ACC112 (cell line): ENCODE results near the gene DNAAF1.

Experiments used
- H2AFZ ChIP-seq: fragments of 200-600 bp; sonication (generic); one replicate; pipeline ENCODE4 v1.6.0; 2017; ENCODE audit warnings: antibody characterized with exemption, low read length; ENCODE audit not compliant: unreplicated experiment
- H3K27ac ChIP-seq: fragments of 200-600 bp; sonication (generic); 2 replicates; pipeline ENCODE4 v1.5.1; 2014; ENCODE audit warnings: low read depth, mild to moderate bottlenecking, antibody characterized with exemption, low read length, moderate library complexity
- H3K27me3 ChIP-seq: fragments of 200-600 bp; sonication (generic); 2 replicates; pipeline ENCODE4 v1.6.1; 2014; ENCODE audit warnings: mild to moderate bottlenecking, antibody characterized with exemption, low read length, moderate library complexity, mixed read lengths; ENCODE audit not compliant: insufficient read depth
- H3K36me3 ChIP-seq: fragments of 200-600 bp; sonication (generic); 2 replicates; pipeline ENCODE4 v1.6.1; 2016; ENCODE audit warnings: mild to moderate bottlenecking, antibody characterized with exemption, low read length, moderate library complexity, mixed read lengths; ENCODE audit not compliant: insufficient read depth
- H3K4me1 ChIP-seq: fragments of 200-600 bp; sonication (generic); one replicate; pipeline ENCODE4 v1.6.1; 2016; ENCODE audit warnings: low read length, mixed read lengths; ENCODE audit not compliant: insufficient read depth, unreplicated experiment, control insufficient read depth
- H3K4me3 ChIP-seq: fragments of 200-600 bp; sonication (generic); 2 replicates; pipeline ENCODE4 v1.5.1; 2014; ENCODE audit warnings: mild to moderate bottlenecking, low read depth, low read length
- H3K79me2 ChIP-seq: fragments of 200-600 bp; sonication (generic); one replicate; pipeline ENCODE4 v1.6.0; 2016; ENCODE audit warnings: low read length; ENCODE audit not compliant: control insufficient read depth, unreplicated experiment, insufficient read depth

Gene DNAAF1

DNA sequence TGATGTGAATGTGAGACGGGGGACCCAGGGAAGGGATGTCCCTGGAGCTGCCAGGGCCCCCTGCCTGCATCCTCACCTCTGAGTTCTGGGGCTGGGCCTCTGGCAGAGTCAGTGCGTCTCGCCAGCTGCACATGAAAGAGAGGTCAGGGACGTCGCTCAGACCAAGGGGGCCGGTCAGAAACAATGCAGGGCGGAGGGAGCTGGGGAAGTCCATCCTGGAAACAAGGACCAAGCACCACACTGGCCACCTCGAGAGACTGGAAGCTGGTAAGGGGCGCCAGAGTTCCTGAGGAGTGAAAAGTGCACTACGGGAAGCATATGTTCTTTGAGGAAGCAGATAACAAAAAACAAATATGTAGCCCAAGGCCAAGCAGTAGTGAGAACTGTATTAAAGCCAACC lies 39.7 kb downstream of the DNAAF1 start:
- no peak overlapping the region for H3K4me3 ChIP-seq
- no peak overlapping the region for H2AFZ ChIP-seq
- peaks cover 10% of the 10 kb centered on the region; the same call in 1 of the 2 replicates for H3K36me3 ChIP-seq
- no peaks in the 10 kb centered on the region for H3K4me1 ChIP-seq
- H3K27ac ChIP-seq = no peak overlapping the region
- H3K27me3 ChIP-seq = no peaks in the 10 kb centered on the region
- peaks cover 30% of the 10 kb centered on the region for H3K79me2 ChIP-seq

DNA sequence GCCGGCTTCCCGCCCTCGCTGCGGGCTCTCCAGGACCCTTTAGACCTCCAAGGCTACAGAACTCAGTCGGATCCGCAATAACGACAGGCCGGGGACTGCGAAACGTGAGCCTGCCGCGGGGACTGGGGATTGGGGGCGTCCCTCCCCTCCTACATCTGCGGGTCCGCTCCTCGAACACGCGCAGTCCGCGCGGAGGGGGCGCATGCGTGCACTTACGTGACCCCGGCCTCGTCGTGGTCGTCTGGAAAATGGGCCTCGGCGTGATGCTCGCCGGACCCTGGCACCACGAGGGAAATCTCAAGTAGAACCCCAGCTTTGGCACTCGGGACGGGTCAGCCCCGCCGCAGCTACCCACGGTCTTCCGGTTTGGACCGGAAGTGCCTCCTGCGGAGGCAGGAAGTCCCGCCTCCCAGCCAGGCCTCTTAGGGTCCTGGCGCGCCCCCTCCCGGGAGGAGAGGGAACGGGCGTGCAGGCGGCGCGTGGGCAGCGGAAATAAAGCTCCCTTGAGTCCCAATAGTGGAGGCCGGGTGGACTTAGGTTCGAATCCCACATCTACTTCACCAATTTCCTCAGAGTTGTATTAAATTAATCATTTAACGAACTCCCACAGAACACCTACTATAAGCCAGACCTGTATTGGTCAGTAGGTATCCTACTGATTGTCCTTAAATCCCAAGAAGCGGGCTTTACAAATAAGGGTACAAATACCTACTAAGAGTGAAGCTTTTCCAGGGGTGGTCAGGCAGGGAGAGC lies 41.8 kb downstream of the DNAAF1 start, which contains the start of gene TAF1C:
TAF1C (minus strand) TSS at position 373 of the 753 bp plus-strand sequence. CDS start 2,069 bp downstream, outside the sequence.
- no peaks in the 10 kb centered on the region for H3K4me1 ChIP-seq
- H3K27ac ChIP-seq = no peak within 1 kb of the TSS
- H3K79me2 ChIP-seq = peaks cover 30% of the 10 kb centered on the region
- H3K4me3 ChIP-seq = peak within 1 kb of the TSS; percentile 90
- peaks cover 9% of the 10 kb centered on the region; the same call in 1 of the 2 replicates for H3K36me3 ChIP-seq
- peak within 1 kb of the TSS; percentile 94 for H2AFZ ChIP-seq
- H3K27me3 ChIP-seq = no peaks in the 10 kb centered on the region

DNA sequence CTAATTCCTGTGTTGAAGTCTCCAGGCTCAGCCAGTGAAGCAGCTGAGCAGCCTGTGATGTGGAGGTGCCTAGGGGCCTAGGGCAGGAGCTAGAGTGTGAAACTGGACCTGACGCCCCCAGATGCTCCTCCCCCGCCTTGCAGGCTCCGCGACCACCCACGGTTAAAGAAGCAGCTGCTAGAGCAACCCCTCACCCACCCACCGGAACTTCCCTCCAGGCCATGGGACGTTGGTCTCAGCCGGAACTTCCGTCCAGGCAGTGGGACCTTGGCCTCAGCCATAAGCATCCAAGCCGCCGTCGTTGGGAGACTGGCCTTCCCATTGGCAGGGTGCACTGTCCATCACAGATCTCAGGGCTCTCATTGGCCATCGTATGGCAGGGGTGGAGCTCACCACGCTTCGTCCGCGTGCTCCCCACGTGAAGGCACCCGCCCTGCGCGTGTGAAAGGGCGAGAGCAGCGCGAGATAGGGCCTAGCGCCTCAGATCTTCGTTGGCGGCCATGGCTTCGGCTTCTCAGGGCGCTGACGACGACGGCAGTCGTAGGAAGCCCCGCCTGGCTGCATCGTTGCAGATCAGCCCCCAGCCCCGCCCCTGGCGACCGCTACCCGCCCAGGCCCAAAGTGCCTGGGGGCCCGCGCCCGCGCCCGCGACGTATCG lies 45.8 kb downstream of the DNAAF1 start, which contains the start of gene ADAD2:
ADAD2 (plus strand) TSS at position 427 of the 658 bp plus-strand sequence; CDS start at position 501, 74 bp downstream.
- Histone ChIP-seq H3K4me3 (no peak within 1 kb of the TSS), H3K79me2 (peaks cover 9% of the 10 kb centered on the region), H3K27ac (no peak within 1 kb of the TSS), H2AFZ (no peak within 1 kb of the TSS), H3K27me3 (no peaks in the 10 kb centered on the region), H3K4me1 (no peaks in the 10 kb centered on the region), H3K36me3 (no peaks in the 10 kb centered on the region)

DNA sequence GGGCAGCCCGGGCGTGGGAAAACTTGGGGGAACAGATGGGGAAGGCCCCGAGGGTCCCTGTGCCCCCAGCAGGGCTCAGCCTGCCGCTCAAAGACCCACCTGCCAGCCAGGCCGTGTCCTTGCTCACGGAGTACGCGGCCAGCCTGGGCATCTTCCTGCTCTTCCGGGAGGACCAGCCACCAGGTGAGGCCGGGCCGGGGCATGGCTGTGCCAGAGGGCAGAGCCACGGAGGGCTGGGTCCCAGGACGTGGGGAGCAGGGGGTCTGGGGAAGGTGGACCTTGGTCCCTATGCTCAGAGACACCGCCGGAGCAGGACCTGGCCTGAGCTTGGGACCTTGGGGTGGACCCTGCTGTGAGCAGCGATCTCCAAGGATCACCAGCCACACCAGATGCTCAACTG lies 46.4 kb downstream of the DNAAF1 start:
- Histone ChIP-seq H2AFZ (no peak overlapping the region), H3K27me3 (no peaks in the 10 kb centered on the region), H3K36me3 (no peaks in the 10 kb centered on the region), H3K4me3 (no peak overlapping the region), H3K79me2 (peaks cover 3% of the 10 kb centered on the region), H3K27ac (no peak overlapping the region), H3K4me1 (no peaks in the 10 kb centered on the region)

- H3K27ac ChIP-seq = no peak overlapping the region
- no peaks in the 10 kb centered on the region for H3K36me3 ChIP-seq
- H3K4me3 ChIP-seq = no peak overlapping the region
- no peak overlapping the region for H2AFZ ChIP-seq
- H3K79me2 ChIP-seq = no peaks in the 10 kb centered on the region
- H3K4me1 ChIP-seq = no peaks in the 10 kb centered on the region
- no peaks in the 10 kb centered on the region for H3K27me3 ChIP-seq
These were observed 48.4 kb downstream of the DNAAF1 start for GRCh38 chr16:84193480-84193879.

GRCh38 chr16:84194018-84194417 lies 48.9 kb downstream of the DNAAF1 start:
- Histone ChIP-seq H3K79me2 (no peaks in the 10 kb centered on the region), H3K4me3 (no peak overlapping the region), H3K4me1 (peaks cover 5% of the 10 kb centered on the region)

DNA sequence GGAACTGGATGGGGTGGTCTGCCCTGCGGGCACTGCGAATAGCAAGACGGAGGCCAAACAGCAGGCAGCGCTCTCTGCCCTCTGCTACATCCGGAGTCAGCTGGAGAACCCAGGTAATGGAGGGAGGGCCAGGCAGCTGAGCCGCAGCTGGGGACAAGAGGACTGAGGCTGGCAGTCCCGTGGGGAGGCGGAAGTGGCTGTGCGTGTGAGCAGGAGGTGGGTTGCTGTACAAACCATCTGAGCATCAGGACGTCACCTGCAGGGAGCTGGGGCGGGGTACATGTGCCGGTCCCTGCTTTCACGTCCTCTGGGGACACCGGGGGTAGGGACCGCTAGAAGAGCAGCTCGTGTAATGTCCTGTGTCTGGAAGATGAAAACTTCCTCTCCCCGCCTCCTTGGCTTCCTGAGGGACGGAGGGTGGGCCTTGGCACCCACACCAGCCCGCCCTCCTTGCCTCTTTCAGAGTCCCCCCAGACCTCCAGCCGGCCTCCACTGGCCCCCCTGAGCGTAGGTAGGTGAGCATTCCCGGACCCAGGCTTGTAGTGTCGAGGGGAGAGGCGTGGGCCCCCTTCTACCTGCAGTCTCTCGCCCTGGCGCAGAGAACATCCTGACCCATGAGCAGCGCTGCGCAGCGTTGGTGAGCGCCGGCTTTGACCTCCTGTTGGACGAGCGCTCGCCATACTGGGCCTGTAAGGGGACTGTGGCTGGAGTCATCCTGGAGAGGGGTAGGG lies 49.5 kb downstream of the DNAAF1 start:
- no peak overlapping the region for H3K4me3 ChIP-seq
- H3K27me3 ChIP-seq = no peaks in the 10 kb centered on the region
- H3K36me3 ChIP-seq = no peaks in the 10 kb centered on the region
- H2AFZ ChIP-seq = no peak overlapping the region
- H3K79me2 ChIP-seq = no peaks in the 10 kb centered on the region
- H3K27ac ChIP-seq = no peak overlapping the region
- peaks cover 7% of the 10 kb centered on the region for H3K4me1 ChIP-seq

More at GRCh38 chr16:84194018-84194417, 48.9 kb downstream of the DNAAF1 start:
- Histone ChIP-seq H3K27ac (no peak overlapping the region), H3K36me3 (no peaks in the 10 kb centered on the region), H2AFZ (no peak overlapping the region), H3K27me3 (no peaks in the 10 kb centered on the region)

GRCh38 chr16:84195201-84196093 lies 50.3 kb downstream of the DNAAF1 start:
- H3K27ac ChIP-seq = no peak overlapping the region
- H3K36me3 ChIP-seq = no peaks in the 10 kb centered on the region
- peaks cover 7% of the 10 kb centered on the region for H3K4me1 ChIP-seq
- no peak overlapping the region for H2AFZ ChIP-seq
- H3K4me3 ChIP-seq = no peak overlapping the region
- H3K79me2 ChIP-seq = no peaks in the 10 kb centered on the region
- H3K27me3 ChIP-seq = no peaks in the 10 kb centered on the region

DNA sequence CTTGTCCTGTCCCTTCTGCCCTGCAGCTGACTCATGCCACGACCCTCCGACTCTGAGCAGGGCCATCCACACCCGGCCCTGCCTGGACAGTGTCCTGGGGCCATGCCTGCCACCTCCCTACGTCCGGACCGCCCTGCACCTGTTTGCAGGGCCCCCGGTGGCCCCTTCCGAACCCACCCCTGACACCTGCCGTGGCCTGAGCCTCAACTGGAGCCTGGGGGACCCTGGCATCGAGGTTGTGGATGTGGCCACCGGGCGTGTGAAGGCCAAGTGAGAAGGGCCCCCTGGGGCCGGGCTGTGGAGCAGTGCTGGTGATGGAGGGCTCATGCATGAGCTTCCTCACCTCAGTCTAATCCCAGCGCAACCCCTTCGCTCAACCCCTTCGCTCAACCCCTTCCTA lies 51.0 kb downstream of the DNAAF1 start:
- Histone ChIP-seq H3K36me3 (no peaks in the 10 kb centered on the region), H3K27ac (no peak overlapping the region), H3K4me3 (no peak overlapping the region), H2AFZ (no peak overlapping the region), H3K79me2 (no peaks in the 10 kb centered on the region), H3K27me3 (no peaks in the 10 kb centered on the region), H3K4me1 (peaks cover 7% of the 10 kb centered on the region)
